Measurements from ENCODE around the gene DNAJB5. TPM values are rescaled to one million over a fixed set of nuclear protein-coding genes. Genes with fewer than 3 reads are reported as not detected.

The DNAJB5 gene
- total RNA-seq, 4 donors from 2014 or later: 11.8 to 18.7 (median 16.5) TPM

GRCh38 chr9:34988218-34989002 lies 1.1 kb upstream of the DNAJB5 start:
- peak; percentile 57 to 59 for DNase-seq
- no peaks in the 10 kb centered on the region for H3K9me3 ChIP-seq
- peak overlapping the region in 2 of 3 donors; percentile 26 to 27 for H3K4me3 ChIP-seq (replicated peaks in 1 of 3)
- intact Hi-C loops (cut with DNase I): loop anchor here (5.0 kb wide), 1 partner anchor 91 kb away; a partner anchor contains a TSS
- no peaks in the 10 kb centered on the region for H3K36me3 ChIP-seq
- H3K27me3 ChIP-seq: no peaks in the 10 kb centered on the region
- WGBS, 2 donors: 14 to 18% methylated on average over 18 to 25 of the region's 25 CpGs
- TF ChIP-seq POLR2A (IDR thresholded peaks at IDR 0.05) (no peak), CTCF (IDR thresholded peaks at IDR 0.05) (no peak)
- H3K27ac ChIP-seq: peak overlapping the region; percentile 31 to 82 (median 63)
- peaks cover 21 to 33% of the 10 kb centered on the region in 2 donors for H3K4me1 ChIP-seq

GRCh38 chr9:34989946-34990635 lies 546 bp downstream of the DNAJB5 start:
- H3K4me1 ChIP-seq: peaks cover 25 to 49% of the 10 kb centered on the region in 2 donors
- H3K36me3 ChIP-seq: no peaks in the 10 kb centered on the region
- no peaks in the 10 kb centered on the region for H3K27me3 ChIP-seq
- peak overlapping the region; percentile 41 to 95 (median 48) for H3K4me3 ChIP-seq (replicated peaks in 1 of 3)
- 4% methylated on average over 22 of the region's 39 CpGs; no CpG with 5 or more reads in 1 of the 2 donors for WGBS, 2 donors
- intact Hi-C loops (cut with DNase I): loop anchor here (5.0 kb wide), 2 partner anchors 82 to 93 kb away; partner anchors contain the start of gene VCP
- TF ChIP-seq POLR2A (IDR thresholded peaks at IDR 0.05): no peak
- TF ChIP-seq CTCF (IDR thresholded peaks at IDR 0.05): no peak
- peak; percentile 69 for DNase-seq
- H3K27ac ChIP-seq: peak overlapping the region; percentile 43 to 91 (median 86)
- H3K9me3 ChIP-seq: no peaks in the 10 kb centered on the region

- H3K4me3 ChIP-seq (replicated peaks in 1 of 3): no peak overlapping the region
- intact Hi-C loops (cut with DNase I): loop anchor here (5.0 kb wide), 1 partner anchor 81 kb away; the partner anchor contains the start of gene VCP
- no peak for DNase-seq
- H3K9me3 ChIP-seq: no peaks in the 10 kb centered on the region
- 65 to 77% methylated on average over 7 of the region's 7 CpGs for WGBS, 2 donors
- TF ChIP-seq POLR2A (IDR thresholded peaks at IDR 0.05) (no peak), CTCF (IDR thresholded peaks at IDR 0.05) (no peak)
- H3K4me1 ChIP-seq: peaks cover 25 to 55% of the 10 kb centered on the region in 2 donors
- H3K36me3 ChIP-seq: peaks cover 0 to 2% of the 10 kb centered on the region in 2 donors
- no peaks in the 10 kb centered on the region for H3K27me3 ChIP-seq
- H3K27ac ChIP-seq: peak overlapping the region in 1 of 3 donors; percentile 24
Measured at GRCh38 chr9:34990908-34991606, 1.5 kb downstream of the DNAJB5 start.

- TF ChIP-seq POLR2A (IDR thresholded peaks at IDR 0.05): no peak
- TF ChIP-seq CTCF (IDR thresholded peaks at IDR 0.05): no peak
- Histone ChIP-seq H3K4me1 (peaks cover 25 to 55% of the 10 kb centered on the region in 2 donors), H3K4me3 (replicated peaks in 1 of 3) (no peak overlapping the region), H3K9me3 (no peaks in the 10 kb centered on the region), H3K27me3 (no peaks in the 10 kb centered on the region), H3K27ac (peak overlapping the region in 2 of 3 donors; percentile 71 to 76), H3K36me3 (peaks cover 0 to 10% of the 10 kb centered on the region in 2 donors)
- intact Hi-C loops (cut with DNase I): loop anchor here (5.0 kb wide), 1 partner anchor 81 kb away; the partner anchor contains the start of gene VCP
- DNase-seq: peak in 1 of 2 donors; percentile 8
- 72 to 80% methylated on average over 11 to 14 of the region's 15 CpGs for WGBS, 2 donors
Measured at GRCh38 chr9:34991607-34992375, 2.2 kb downstream of the DNAJB5 start.
